ENCODE measurements around the gene CAMSAP3.

- TF ChIP-seq CHD2 (IDR thresholded peaks at IDR 0.05; ENCODE audit: low read length, partially characterized antibody) (no peak), POLR2A (IDR thresholded peaks at IDR 0.05; ENCODE audit: low read length) (no peak)
Observed at GRCh38 chr19:7648265-7649014, 52.8 kb downstream of the CAMSAP3 start.
